Measurements from ENCODE around the gene PALS2.
A peak's percentile ranks its signal among the peaks of the same experiment; 100 is the strongest.

The PALS2 gene

DNA sequence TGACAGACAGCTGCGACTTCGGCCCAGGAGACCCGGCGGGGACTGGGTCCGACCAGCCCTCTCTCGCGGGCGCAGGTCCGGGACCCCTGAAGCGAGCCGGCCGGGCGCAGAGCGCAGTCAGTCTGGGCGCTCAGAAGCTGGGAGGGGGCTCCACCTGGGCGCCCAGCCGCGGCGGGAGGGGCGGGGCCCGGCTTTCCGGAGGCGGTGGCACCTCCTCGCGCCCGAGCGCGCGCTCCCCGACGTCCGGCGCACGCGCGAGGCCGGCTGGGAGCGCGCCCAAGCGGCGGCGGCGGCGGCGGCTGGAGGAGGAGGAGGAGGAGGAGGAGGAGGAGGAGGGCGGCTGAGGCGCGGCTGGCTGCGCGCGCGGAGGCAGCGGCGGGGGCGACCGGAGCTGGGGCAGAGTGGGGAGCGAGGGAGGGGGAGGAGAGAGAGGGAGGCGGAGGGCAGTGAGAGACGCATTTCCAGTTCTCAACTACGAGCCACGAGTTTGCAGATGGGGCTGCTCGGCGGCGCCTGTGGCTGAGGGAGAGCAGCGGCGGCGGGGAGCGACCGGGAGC lies at the start of gene PALS2:
TSS of gene PALS2 (plus strand) at position 456 of the 557 bp plus-strand sequence. CDS start 50,216 bp downstream, outside the sequence.
- H3K4me3 ChIP-seq (ENCODE audit: low read depth, low read length), result peak within 1 kb of the TSS; percentile 79
- no peak for DNase-seq (ENCODE audit: low read depth)

GRCh38 chr7:24531255-24531654 lies 42.0 kb upstream of the PALS2 start:
- no peak for DNase-seq (ENCODE audit: low read depth)
- H3K4me3 ChIP-seq (ENCODE audit: low read depth, low read length), result no peak overlapping the region

DNA sequence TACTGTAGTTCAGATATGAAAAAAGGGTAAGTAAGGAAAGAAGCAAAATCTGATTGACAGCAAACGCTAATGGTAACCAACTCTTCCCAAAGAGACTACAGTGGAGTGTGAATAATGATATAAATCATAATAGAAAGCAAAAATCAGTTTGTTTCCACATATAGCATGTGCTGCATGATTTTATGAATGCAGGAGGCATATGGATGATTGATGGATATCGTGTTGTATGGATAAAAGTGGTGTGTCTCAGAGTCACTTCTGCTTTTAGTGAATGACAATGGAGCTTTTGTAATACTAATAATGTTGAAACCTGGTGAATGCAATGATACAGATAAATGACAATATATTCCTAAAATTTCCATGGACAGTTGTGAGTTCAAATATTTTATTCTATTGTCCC lies 36.6 kb upstream of the PALS2 start:
- no peak overlapping the region for H3K4me3 ChIP-seq (ENCODE audit: low read depth, low read length)
- no peak for DNase-seq (ENCODE audit: low read depth)

- no peak for DNase-seq (ENCODE audit: low read depth)
- H3K4me3 ChIP-seq (ENCODE audit: low read depth, low read length), result no peak overlapping the region
Measured at GRCh38 chr7:24540956-24541355, 32.3 kb upstream of the PALS2 start.

GRCh38 chr7:24545215-24545614 lies 28.0 kb upstream of the PALS2 start:
- DNase-seq (ENCODE audit: low read depth), result no peak
- H3K4me3 ChIP-seq (ENCODE audit: low read depth, low read length), result no peak overlapping the region

- no peak overlapping the region for H3K4me3 ChIP-seq (ENCODE audit: low read depth, low read length)
- no peak for DNase-seq (ENCODE audit: low read depth)
Measured at GRCh38 chr7:24548390-24548789, 24.9 kb upstream of the PALS2 start.

GRCh38 chr7:24549991-24550390 lies 23.3 kb upstream of the PALS2 start:
- H3K4me3 ChIP-seq (ENCODE audit: low read depth, low read length), result no peak overlapping the region
- DNase-seq (ENCODE audit: low read depth), result no peak

GRCh38 chr7:24555184-24555583 lies 18.1 kb upstream of the PALS2 start:
- no peak for DNase-seq (ENCODE audit: low read depth)

GRCh38 chr7:24555719-24556118 lies 17.5 kb upstream of the PALS2 start:
- no peak for DNase-seq (ENCODE audit: low read depth)
- no peak overlapping the region for H3K4me3 ChIP-seq (ENCODE audit: low read depth, low read length)

More at GRCh38 chr7:24555184-24555583, 18.1 kb upstream of the PALS2 start:
- H3K4me3 ChIP-seq (ENCODE audit: low read depth, low read length), result no peak overlapping the region

GRCh38 chr7:24560772-24561171 lies 12.5 kb upstream of the PALS2 start:
- no peak for DNase-seq (ENCODE audit: low read depth)
- no peak overlapping the region for H3K4me3 ChIP-seq (ENCODE audit: low read depth, low read length)

- no peak overlapping the region for H3K4me3 ChIP-seq (ENCODE audit: low read depth, low read length)
- DNase-seq (ENCODE audit: low read depth), result no peak
Measured at GRCh38 chr7:24566274-24566673, 7.0 kb upstream of the PALS2 start.

- DNase-seq (ENCODE audit: low read depth), result no peak
- no peak overlapping the region for H3K4me3 ChIP-seq (ENCODE audit: low read depth, low read length)
Measured at GRCh38 chr7:24570983-24571382, 2.3 kb upstream of the PALS2 start.

DNA sequence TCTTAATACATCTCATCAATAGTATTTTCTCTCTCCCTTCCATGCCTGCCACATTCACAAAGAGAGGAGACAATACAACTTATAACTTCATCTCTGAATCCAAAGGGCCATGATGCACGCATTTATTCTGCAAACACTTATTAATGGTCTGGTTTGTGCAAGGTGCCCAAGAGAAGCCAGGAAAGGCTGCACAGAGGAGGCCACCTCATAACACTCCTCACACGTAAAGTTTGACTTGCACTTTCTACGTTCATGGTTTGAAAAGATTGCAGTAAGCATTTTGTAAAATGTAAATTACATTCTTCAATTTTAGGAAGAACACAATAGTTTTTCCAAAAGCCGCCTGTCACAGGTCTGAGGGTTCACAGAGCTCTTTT lies 1.2 kb upstream of the PALS2 start:
- H3K4me3 ChIP-seq (ENCODE audit: low read depth, low read length), result no peak overlapping the region
- DNase-seq (ENCODE audit: low read depth), result no peak

DNA sequence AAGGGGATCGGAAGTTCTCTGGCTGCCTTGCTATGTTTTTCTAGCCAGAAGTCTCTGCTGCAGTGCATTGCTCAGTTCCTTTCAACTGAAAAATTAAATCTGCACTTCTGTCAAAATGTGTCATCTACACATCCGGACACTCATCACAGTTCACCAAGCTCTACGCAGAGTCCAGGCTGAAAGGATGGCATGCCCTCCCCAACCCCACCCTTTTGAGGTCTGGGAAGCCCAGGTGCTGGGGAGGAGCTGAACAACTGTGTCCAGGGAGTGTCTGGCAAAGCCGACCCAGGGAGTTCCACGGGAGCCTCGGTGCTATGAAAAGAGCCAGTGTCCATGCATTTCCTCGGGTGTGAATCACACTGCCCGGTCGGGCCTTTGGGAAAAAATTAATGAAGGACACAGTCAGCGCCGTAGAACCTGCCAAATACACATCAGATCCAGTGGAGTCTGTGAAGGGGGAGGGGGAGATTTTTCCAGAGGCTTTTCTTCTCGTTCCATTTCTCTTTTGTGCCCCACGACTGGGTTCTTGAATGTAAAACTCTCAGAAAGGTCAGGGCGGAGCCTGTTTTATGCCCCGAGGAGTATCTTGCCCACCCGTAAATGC lies 757 bp upstream of the PALS2 start:
- DNase-seq (ENCODE audit: low read depth), result no peak

DNA sequence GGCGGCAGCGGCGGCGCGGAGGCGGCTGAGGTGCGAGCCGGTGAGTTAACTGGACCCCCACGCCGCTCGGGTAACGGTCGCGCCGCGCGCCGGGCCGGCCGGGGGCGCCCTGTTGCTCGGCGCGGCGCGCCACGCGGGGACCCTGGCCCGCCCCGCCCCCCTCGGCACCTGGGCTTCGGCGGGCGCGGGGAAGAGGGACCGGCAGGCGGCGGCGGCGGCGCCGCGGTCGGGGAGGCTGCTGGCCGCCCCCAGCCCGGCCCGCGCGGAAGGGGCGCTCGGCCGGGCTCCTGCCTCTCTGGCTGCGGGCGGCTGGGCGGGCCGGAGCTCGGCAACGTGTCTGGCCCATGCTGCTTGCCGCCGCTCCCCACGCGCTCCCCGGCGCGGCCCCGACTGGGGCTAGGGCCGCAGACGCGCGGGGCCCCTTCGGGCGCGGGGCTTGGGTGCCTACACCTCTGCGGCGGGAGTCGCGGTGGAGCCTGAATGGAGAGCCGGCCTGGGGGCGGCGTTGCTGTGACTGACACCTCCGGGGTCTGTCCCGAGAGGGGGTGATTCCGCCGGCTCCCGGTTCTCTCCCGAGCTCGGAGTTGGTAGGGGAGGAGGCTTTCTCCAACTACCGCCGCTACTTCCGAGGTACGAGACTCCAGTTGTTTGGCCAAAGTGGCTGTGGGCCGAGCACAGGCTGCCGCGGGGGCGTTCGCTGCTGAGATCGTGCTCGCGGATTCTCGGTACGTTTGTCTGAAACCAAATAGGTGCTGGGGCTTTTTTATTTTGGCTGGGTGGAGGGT lies 494 bp downstream of the PALS2 start:
- DNase-seq (ENCODE audit: low read depth), result no peak
- peak overlapping the region; percentile 79 for H3K4me3 ChIP-seq (ENCODE audit: low read depth, low read length)

More for the DNA sequence above, 757 bp upstream of the PALS2 start:
- peak overlapping the region; percentile 79 for H3K4me3 ChIP-seq (ENCODE audit: low read depth, low read length)

GRCh38 chr7:24574386-24574785 lies 1.1 kb downstream of the PALS2 start:
- DNase-seq (ENCODE audit: low read depth), result no peak
- H3K4me3 ChIP-seq (ENCODE audit: low read depth, low read length), result peak overlapping the region; percentile 79

DNA sequence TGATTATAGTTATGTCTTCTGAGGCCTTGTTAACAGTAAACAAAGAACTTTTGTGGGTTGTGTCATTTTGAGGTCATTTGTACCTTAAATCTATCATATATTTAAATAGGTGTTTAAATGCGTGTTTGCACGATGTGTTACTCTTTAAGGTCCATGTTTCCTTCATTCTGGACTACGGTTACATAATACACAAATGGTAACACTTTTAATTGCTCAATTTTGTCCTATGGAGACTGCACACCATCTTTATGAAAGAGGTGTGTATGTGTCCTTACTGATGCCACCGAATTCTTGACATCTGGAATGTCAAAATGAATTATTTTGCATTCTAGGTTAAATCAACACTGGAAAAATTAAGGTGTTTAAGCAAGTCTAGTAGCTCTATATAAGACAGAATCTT lies 1.7 kb downstream of the PALS2 start:
- DNase-seq (ENCODE audit: low read depth), result no peak
- H3K4me3 ChIP-seq (ENCODE audit: low read depth, low read length), result peak overlapping the region; percentile 79

DNA sequence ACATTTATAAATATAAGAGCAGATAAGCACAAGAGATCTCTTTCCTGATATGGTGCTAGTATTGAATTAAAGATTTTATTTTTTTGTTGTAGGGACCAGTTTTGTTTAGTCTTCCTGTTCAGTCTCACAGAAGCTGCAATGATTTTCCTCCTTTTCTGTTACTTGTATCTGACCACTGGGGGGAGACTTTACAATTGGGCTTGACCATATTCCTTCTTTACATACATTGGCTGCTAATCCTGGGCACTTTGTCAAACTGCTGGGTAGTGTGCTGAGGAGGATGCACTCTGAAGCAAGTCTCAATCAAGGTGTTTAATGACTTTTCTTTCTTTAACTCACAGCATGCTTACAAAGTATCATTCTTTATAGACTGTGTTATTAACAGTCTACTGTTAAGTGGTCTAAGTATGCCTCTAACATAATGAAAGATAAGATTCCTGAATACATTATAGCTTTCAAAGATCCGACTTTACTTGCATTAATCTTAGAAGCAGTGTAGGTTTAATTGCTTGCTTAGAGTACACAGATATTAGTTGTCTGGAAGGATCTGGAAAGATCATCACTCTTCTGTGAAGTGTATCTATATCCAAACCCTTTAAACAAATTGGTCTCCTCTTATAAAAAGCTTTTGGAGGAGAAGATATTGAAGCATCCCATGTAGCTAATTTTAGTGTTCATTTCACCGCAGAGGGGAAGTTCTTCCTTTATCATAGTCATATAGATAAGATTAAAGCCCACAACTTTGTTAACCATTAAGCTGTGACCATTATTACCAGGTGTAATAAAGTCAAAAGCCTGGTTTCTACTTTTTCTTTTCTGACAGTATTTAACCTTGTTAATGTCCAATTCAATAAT lies 3.1 kb downstream of the PALS2 start:
- DNase-seq (ENCODE audit: low read depth), result no peak
- no peak overlapping the region for H3K4me3 ChIP-seq (ENCODE audit: low read depth, low read length)

DNA sequence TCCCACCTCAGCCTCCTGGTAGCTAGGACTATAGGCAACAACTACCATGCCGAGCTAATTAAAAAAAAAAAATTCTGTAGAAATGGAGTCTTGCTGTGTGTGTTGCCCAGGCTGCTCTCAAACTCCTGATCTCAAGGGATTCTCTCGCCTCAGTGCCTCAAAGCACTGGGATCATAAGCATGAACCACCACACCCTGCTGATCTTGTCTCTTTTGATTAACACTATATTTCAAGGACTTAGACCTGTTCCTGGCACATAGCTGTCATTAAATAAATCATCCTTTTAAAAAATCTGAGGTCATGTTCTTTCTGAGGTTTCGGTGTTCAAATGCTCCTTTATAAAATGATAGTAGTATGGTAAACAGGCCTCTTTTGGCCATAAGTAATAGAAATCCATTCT lies 4.8 kb downstream of the PALS2 start:
- DNase-seq (ENCODE audit: low read depth), result no peak
- no peak overlapping the region for H3K4me3 ChIP-seq (ENCODE audit: low read depth, low read length)

Measured in skeletal muscle cell (primary cell).